Ascending aorta (tissue), 2 donors: ENCODE data around the gene DCBLD2. TPM values are rescaled to one million over a fixed set of nuclear protein-coding genes. Genes with fewer than 3 reads are reported as not detected.
"Not testable (repeated sequence)": the region's sequence is repeated elsewhere in the genome, so short reads cannot be mapped to it uniquely, and the experiment has no call there.

Source experiments
- DNase-seq, 2 donors: peaks; one replicate each; pipeline ENCODE4 v3.0.0-alpha.2; 2019; ENCODE audit warnings: low spot score in 2 of 2
- H3K27ac ChIP-seq, 2 donors: fragments of 200-600 bp; sonication (generic); one replicate each; pipeline ENCODE4 v1.5.1; 2016 to 2017; ENCODE audit warnings: mild to moderate bottlenecking in 1 of 2
- H3K27me3 ChIP-seq: fragments of 200-600 bp; sonication (generic); one replicate; pipeline ENCODE4 v1.5.1; 2017
- H3K36me3 ChIP-seq, 2 donors: fragments of 200-600 bp; sonication (generic); one replicate each; pipeline ENCODE4 v1.5.1; 2016
- H3K4me1 ChIP-seq, 2 donors: fragments of 200-600 bp; sonication (generic); one replicate each; pipeline ENCODE4 v1.5.1; 2016 to 2017; ENCODE audit warnings: mild to moderate bottlenecking in 1 of 2
- H3K4me3 ChIP-seq, 2 donors: fragments of 200-600 bp; sonication (generic); one replicate each; pipeline ENCODE4 v1.5.1; 2016 to 2017; ENCODE audit warnings: mild to moderate bottlenecking in 1 of 2
- H3K9me3 ChIP-seq, 2 donors: fragments of 200-600 bp; sonication (generic); one replicate each; pipeline ENCODE4 v1.5.1; 2016
- intact Hi-C: fragments of 100-400 bp; cut with DNase I; formaldehyde crosslinking; loops from one replicate; pipeline ENCODE4 v1.15.1; 2023
- total RNA-seq: library from RNA; depleted of rRNA; stranded (reverse); fragments of >200 nt; gene quantifications from one replicate; pipeline ENCODE4 v1.1.0, GENCODE V29; 2016
- TF ChIP-seq, protein P1 (sequence below), 3 experiments: fragments of 200-600 bp in 2 of 3; fragments of 450-650 bp in 1 of 3; sonication (generic) in 2 of 3; IDR thresholded peaks; one replicate each; pipeline ENCODE4 v1.5.1; 2016 to 2019; ENCODE audit warnings: antibody characterized with exemption in 3 of 3, mild to moderate bottlenecking in 1 of 3, moderate library complexity in 1 of 3

The DCBLD2 gene
- total RNA-seq, 1 donor from 2014 or later: 16.3 TPM

DNA sequence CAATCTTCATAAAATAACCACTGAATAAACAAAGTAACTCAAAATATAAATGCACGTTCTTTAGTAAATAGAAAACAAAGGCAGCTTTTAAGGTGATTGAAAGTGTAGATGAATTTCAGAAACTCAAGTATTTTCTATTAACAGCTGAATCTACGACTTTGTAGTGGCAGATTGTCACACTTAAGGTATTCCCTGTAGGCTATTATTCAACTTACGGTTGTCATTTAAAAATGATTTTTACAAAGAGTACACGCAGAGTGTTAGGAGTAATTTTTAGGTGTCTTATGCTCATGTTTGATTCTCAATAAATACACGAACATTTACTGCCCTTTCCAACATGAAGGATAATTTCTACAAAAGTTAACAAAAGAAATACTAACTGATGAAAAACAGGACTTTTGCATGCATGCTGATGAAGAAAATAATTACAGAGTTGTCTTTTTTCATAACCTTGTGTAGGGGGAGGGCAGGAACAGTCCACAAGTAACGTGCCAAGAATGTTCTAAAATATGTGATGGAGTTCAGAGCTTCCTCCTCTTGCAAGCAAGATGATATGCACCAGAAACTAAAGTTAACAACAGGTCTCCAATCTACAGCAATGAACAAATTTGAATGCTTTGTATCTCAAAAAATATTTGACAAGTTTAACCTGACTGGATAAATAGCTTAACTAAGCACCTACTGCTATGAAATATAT lies 16.7 kb downstream of the DCBLD2 start:
- intact Hi-C loops: no loop called here
- Histone ChIP-seq H3K27ac (no peak overlapping the region), H3K36me3 (peaks cover 0 to 7% of the 10 kb centered on the region in 2 donors), H3K4me3 (no peak overlapping the region), H3K4me1 (peaks cover 4 to 15% of the 10 kb centered on the region in 2 donors), H3K27me3 (no peaks in the 10 kb centered on the region), H3K9me3 (no peaks in the 10 kb centered on the region)
- TF ChIP-seq, protein P1, sequence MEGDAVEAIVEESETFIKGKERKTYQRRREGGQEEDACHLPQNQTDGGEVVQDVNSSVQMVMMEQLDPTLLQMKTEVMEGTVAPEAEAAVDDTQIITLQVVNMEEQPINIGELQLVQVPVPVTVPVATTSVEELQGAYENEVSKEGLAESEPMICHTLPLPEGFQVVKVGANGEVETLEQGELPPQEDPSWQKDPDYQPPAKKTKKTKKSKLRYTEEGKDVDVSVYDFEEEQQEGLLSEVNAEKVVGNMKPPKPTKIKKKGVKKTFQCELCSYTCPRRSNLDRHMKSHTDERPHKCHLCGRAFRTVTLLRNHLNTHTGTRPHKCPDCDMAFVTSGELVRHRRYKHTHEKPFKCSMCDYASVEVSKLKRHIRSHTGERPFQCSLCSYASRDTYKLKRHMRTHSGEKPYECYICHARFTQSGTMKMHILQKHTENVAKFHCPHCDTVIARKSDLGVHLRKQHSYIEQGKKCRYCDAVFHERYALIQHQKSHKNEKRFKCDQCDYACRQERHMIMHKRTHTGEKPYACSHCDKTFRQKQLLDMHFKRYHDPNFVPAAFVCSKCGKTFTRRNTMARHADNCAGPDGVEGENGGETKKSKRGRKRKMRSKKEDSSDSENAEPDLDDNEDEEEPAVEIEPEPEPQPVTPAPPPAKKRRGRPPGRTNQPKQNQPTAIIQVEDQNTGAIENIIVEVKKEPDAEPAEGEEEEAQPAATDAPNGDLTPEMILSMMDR (IDR thresholded peaks at IDR 0.05): no peak
- no peak for DNase-seq

DNA sequence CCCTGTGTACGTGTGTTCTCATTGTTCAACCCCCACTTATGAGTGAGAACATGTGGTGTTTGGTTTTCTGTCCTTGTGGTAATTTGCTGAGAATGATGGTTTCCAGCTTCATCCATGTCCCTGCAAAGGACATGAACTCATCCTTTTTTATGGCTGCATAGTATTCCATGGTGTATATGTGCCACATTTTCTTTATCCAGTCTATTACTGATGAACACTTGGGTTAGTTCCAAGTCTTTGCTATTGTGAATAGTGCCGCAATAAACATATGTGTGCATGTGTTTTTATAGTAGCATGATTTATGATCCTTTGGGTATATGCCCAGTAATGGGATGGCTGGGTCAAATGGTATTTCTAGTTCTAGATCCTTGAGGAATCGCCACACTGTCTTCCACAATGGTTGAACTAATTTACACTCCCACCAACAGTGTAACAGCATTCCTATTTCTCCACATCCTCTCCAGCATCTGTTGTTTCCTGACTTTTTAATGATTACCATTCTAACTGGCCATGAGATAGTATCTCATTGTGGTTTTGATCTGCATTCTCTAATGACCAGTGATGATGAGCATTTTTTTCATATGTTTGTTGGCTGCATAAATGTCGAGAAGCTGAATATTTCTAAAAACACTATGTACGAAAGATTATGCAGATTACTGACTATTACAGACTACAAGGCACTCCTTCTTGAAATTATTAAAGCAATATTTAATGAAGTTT lies 18.7 kb downstream of the DCBLD2 start:
- H3K9me3 ChIP-seq, intact Hi-C loops, H3K27me3 ChIP-seq, H3K4me3 ChIP-seq, H3K27ac ChIP-seq, DNase-seq, H3K36me3 ChIP-seq: not testable (repeated sequence)
- peaks cover 4 to 15% of the 10 kb centered on the region in 2 donors for H3K4me1 ChIP-seq

- intact Hi-C loops: no loop called here
- no peak overlapping the region for H3K4me3 ChIP-seq
- no peak for DNase-seq
- H3K36me3 ChIP-seq: peaks cover 0 to 7% of the 10 kb centered on the region in 2 donors
- TF ChIP-seq, protein P1 (IDR thresholded peaks at IDR 0.05): no peak
- H3K27me3 ChIP-seq: no peaks in the 10 kb centered on the region
- H3K27ac ChIP-seq: no peak overlapping the region
- no peaks in the 10 kb centered on the region for H3K4me1 ChIP-seq
- H3K9me3 ChIP-seq: no peaks in the 10 kb centered on the region
Measured at GRCh38 chr3:98877132-98877531, 24.4 kb downstream of the DCBLD2 start.

DNA sequence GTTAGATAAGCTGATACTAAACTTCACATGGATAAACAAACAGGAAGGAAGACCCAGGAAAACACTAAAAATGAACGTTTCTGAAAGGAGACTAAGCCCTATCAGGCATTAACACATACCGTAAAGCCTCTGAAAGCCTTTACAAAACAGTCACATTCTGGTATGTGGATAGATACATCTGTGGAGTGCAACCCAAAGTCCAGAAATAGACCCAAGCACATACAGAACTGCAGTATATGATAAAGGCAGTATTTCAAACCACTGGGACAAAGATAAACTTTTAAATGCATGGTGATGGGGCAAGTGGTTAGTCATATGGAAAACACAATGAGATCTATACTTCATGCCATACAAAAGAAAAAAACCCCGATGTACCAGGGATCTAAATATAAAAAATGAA lies 26.0 kb downstream of the DCBLD2 start:
- H3K36me3 ChIP-seq: peaks cover 0 to 6% of the 10 kb centered on the region in 2 donors
- H3K27ac ChIP-seq: no peak overlapping the region
- no peak overlapping the region for H3K4me3 ChIP-seq
- H3K27me3 ChIP-seq: no peaks in the 10 kb centered on the region
- no peak for DNase-seq
- H3K4me1 ChIP-seq: no peaks in the 10 kb centered on the region
- intact Hi-C loops: no loop called here
- TF ChIP-seq, protein P1 (IDR thresholded peaks at IDR 0.05): no peak
- no peaks in the 10 kb centered on the region for H3K9me3 ChIP-seq

GRCh38 chr3:98874602-98875249 lies 26.8 kb downstream of the DCBLD2 start:
- Histone ChIP-seq H3K4me3 (no peak overlapping the region), H3K36me3 (peaks cover 0 to 4% of the 10 kb centered on the region in 2 donors), H3K27me3 (no peaks in the 10 kb centered on the region), H3K4me1 (no peaks in the 10 kb centered on the region), H3K27ac (no peak overlapping the region), H3K9me3 (no peaks in the 10 kb centered on the region)
- TF ChIP-seq, protein P1 (IDR thresholded peaks at IDR 0.05): no peak
- intact Hi-C loops: no loop called here
- no peak for DNase-seq

DNA sequence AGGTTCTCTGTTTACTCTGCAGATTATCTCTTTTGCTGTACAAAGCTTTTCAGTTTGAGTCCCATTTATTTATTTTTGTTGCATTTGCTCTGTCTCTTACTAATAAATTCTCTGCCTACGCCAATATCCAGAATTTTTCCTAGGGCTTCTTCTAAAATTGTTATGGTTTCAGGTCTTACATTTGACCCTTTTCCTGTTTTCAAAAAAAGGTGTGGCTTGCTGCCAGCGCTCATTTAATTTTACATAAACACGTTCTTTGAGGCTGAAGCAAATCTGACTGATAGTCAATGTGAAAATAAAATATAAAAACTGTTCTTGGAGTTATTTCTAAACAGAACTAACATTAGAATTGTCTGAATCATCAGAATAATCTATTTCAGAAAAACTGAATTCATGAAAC lies 32.1 kb downstream of the DCBLD2 start:
- Histone ChIP-seq H3K27me3 (no peaks in the 10 kb centered on the region), H3K4me3 (no peak overlapping the region)

GRCh38 chr3:98857971-98858370 lies 43.5 kb downstream of the DCBLD2 start:
- intact Hi-C loops, DNase-seq, H3K9me3 ChIP-seq, H3K27me3 ChIP-seq, H3K27ac ChIP-seq, H3K4me3 ChIP-seq, H3K4me1 ChIP-seq: not testable (repeated sequence)
- H3K36me3 ChIP-seq: peaks cover 0 to 12% of the 10 kb centered on the region in 2 donors

More for the DNA sequence above, 32.1 kb downstream of the DCBLD2 start:
- peaks cover 0 to 7% of the 10 kb centered on the region in 2 donors for H3K4me1 ChIP-seq
- peak overlapping the region; percentile 11 to 18 for H3K27ac ChIP-seq
- H3K36me3 ChIP-seq: peaks cover 0 to 6% of the 10 kb centered on the region in 2 donors
- H3K9me3 ChIP-seq: no peaks in the 10 kb centered on the region
- intact Hi-C loops: no loop called here
- DNase-seq: no peak
- TF ChIP-seq, protein P1 (IDR thresholded peaks at IDR 0.05): no peak

DNA sequence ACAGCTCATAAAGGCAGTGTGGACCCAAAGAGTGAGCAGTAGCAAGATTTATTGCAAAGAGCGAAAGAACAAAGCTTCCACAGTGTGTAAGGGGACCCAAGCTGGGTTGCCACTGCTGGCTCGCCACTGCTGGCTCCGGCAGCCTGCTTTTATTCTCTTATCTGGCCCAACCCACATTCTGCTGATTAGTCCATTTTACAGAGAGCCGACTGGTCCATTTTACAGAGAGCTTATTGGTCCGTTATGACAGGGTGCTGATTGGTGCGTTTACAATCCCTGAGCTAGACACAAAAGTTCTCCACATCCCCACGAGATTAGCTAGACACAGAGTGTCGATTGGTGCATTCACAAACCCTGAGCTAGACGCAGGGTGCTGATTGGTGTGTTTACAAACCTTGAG lies 44.2 kb downstream of the DCBLD2 start:
- H3K27me3 ChIP-seq, H3K4me1 ChIP-seq, H3K27ac ChIP-seq, H3K4me3 ChIP-seq, intact Hi-C loops, DNase-seq, H3K9me3 ChIP-seq: not testable (repeated sequence)
- peaks cover 0 to 12% of the 10 kb centered on the region in 2 donors for H3K36me3 ChIP-seq
